Stimulated activated CD8-positive, alpha-beta memory T cell treated with anti-CD3 and anti-CD28 coated beads, Interleukin-4, amount 100 ng/mL, for 4 hours (primary cell): ENCODE data around the gene CD79B.
"Not testable (repeated sequence)": the region's sequence is repeated elsewhere in the genome, so short reads cannot be mapped to it uniquely, and the experiment has no call there.

ENCODE experiments used
- DNase-seq, 2 donors: peaks; one replicate each; pipeline ENCODE4 v3.0.0-alpha.2; 2020; ENCODE audit warnings: low read depth in 2 of 2, low spot score in 1 of 2

CD79B gene

GRCh38 chr17:63915753-63916152, 16.4 kb downstream of the CD79B start:
- DNase-seq: not testable (repeated sequence)

- no peak for DNase-seq
These were observed 17.7 kb downstream of the CD79B start for GRCh38 chr17:63914471-63914870.

- DNase-seq: peak; percentile 26 to 57
These were observed 20.5 kb downstream of the CD79B start for GRCh38 chr17:63911657-63912100.

GRCh38 chr17:63911041-63911635, 21.0 kb downstream of the CD79B start, which contains the start of gene CSHL1:
Gene CSHL1 (minus strand): TSS chr17:63911258. CDS start chr17:63911196, 62 bp downstream.
- DNase-seq: no peak

- no peak for DNase-seq
These were observed 22.0 kb downstream of the CD79B start for GRCh38 chr17:63910096-63910495.

GRCh38 chr17:63909586-63909985, 22.5 kb downstream of the CD79B start:
- not testable (repeated sequence) for DNase-seq

GRCh38 chr17:63907161-63907778, 24.9 kb downstream of the CD79B start:
- not testable (repeated sequence) for DNase-seq

GRCh38 chr17:63904796-63905195, 27.3 kb downstream of the CD79B start:
- not testable (repeated sequence) for DNase-seq

- not testable (repeated sequence) for DNase-seq
These were observed 28.3 kb downstream of the CD79B start for GRCh38 chr17:63903787-63904201.

- DNase-seq: not testable (repeated sequence)
These were observed 30.2 kb downstream of the CD79B start for GRCh38 chr17:63901971-63902370.

GRCh38 chr17:63898899-63899798, 33.0 kb downstream of the CD79B start:
- DNase-seq: not testable (repeated sequence)

- DNase-seq: not testable (repeated sequence)
These were observed 35.4 kb downstream of the CD79B start, which contains the start of gene CSH1 for GRCh38 chr17:63896524-63897354. Gene CSH1 (minus strand): TSS chr17:63896574. CDS start chr17:63896511, 63 bp downstream.

GRCh38 chr17:63894821-63895220, 37.3 kb downstream of the CD79B start:
- not testable (repeated sequence) for DNase-seq

GRCh38 chr17:63894021-63894420, 38.1 kb downstream of the CD79B start:
- DNase-seq: not testable (repeated sequence)

- not testable (repeated sequence) for DNase-seq
These were observed 39.7 kb downstream of the CD79B start for GRCh38 chr17:63892316-63893037.

GRCh38 chr17:63889026-63889848, 42.9 kb downstream of the CD79B start:
- not testable (repeated sequence) for DNase-seq

- DNase-seq: not testable (repeated sequence)
These were observed 47.0 kb downstream of the CD79B start for GRCh38 chr17:63885119-63885518.

- DNase-seq: not testable (repeated sequence)
These were observed 49.5 kb downstream of the CD79B start for GRCh38 chr17:63882626-63883126.
